NCI-H1436 treated with DMSO at 0.1 percent for 48 hours (cell line): ENCODE measurements around the gene WDR20.

Source experiments
- DNase-seq: peaks from one replicate; lab custom pipeline; 2025; lab: John Stamatoyannopoulos, UW

Gene WDR20

DNA sequence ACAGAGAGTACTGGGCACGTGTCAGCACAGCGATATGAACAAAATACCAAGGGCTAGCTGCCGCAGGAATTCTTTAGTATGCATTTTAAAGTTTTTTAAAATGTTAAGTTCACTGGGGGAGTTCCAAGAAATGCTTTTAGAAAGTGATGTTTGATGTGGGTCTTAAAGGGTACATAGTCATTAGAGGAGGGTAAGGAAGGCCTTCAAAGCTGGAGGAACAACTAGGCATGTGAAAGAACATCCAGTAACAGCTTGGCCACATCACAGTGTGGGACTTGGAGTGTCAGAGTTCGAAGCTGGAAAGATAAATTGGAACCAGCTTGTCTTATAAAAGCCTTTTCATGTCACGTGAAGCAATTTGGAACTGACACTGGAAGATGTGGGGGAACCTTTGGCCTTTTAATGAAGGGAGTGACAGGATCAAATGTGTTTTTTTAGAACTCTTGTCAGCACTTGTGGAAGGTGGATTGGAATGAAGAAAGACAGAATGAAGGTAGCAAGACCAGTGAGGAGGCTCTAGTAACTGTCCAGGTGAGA, 57.7 kb downstream of the WDR20 start:
- no peak for DNase-seq

GRCh38 chr14:102200690-102201352, 61.1 kb downstream of the WDR20 start:
- no peak for DNase-seq

DNA sequence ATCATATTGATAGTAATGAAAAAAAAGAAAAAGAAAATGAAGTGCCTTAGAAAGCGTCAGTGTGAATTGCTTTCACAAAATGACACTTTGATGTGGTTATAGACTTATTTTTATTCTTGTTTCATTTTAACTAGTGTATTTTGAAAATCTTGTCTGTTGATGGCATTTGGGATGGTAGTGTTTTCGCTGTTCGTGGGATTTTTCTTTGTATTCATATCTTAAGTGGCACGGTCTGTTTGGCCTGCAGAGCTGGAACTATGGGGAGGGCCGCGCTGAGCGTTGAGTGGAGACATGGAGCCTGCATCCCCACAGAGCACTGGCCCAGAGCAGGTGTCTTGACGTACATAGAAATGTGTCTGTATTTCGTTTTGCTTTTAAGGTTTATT, 61.6 kb downstream of the WDR20 start:
- DNase-seq, result no peak

DNA sequence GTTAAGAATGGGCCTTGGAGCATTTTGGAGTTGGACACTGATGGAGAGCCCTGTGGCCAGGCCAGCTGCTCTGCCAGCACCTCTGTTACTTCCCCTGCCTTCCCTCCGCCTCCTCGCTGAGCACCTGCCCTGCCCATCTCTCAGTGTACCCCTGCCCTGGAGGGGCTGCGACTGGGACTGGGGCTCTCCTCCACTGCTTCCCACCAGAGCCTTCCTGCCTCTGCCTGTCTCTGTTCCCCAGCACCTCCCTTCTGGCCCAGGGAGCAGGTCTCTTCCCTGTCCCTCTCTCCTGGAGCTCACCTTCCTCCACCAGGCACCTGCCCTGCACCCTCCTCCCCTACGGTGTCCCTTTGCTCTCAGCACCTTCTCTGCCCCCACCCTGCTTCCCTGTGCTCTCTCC, 62.1 kb downstream of the WDR20 start:
- no peak for DNase-seq

DNA sequence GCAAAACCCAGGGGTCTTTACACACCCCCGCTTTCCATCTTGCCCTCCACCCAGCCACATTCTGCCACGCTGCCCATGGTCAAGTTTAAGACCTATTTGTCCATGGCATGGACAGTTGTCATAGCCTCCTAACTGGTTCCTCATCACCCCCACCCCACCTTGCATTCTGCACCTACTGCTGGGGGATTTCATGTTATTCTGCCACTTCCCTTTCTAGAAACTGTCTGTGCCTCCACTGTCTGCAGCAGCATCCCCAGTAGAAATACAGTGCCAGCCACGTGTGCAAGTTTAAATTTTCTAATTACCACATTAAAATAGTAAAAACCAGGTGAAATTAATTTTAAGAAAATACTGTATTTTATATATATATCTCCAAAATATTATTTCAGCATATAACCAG, 63.2 kb downstream of the WDR20 start:
- DNase-seq, result no peak

GRCh38 chr14:102203382-102203781, 63.7 kb downstream of the WDR20 start:
- no peak for DNase-seq

DNA sequence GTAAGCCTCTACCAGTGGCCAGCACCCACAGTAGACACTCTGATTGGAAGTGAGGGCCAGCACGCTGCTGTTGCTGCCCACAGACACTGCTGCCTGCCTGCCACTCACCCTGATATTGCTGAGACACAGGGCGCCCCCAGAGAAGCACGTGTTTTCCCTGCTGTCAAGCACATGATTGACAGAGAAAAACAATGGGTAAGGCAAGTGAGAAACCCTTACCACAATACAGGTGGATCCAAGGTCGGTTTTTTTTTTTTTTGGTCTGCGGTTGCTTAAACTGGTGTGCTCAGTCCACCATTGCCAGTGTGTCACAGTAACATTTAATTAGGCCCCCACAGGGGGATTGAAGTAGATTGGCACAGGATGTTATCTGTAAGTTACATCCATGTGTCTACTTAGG, 65.9 kb downstream of the WDR20 start:
- no peak for DNase-seq

GRCh38 chr14:102206918-102207317, 67.2 kb downstream of the WDR20 start:
- DNase-seq, result no peak

- DNase-seq, result no peak
Measured at GRCh38 chr14:102207831-102208365, 68.2 kb downstream of the WDR20 start.

DNA sequence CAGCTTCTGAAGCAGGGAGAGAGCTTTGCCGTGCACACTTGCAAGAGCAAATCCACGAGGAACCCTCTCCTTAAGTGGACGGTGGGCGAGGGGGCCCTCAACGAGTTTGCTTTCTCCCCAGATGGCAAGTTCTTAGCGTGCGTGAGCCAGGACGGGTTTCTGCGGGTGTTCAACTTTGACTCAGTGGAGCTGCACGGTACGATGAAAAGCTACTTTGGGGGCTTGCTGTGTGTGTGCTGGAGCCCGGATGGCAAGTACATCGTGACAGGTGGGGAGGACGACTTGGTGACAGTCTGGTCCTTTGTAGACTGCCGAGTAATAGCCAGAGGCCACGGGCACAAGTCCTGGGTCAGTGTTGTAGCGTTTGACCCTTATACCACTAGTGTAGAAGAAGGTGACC, 69.0 kb downstream of the WDR20 start:
- no peak for DNase-seq

GRCh38 chr14:102209224-102209966, 69.7 kb downstream of the WDR20 start:
- no peak for DNase-seq

DNA sequence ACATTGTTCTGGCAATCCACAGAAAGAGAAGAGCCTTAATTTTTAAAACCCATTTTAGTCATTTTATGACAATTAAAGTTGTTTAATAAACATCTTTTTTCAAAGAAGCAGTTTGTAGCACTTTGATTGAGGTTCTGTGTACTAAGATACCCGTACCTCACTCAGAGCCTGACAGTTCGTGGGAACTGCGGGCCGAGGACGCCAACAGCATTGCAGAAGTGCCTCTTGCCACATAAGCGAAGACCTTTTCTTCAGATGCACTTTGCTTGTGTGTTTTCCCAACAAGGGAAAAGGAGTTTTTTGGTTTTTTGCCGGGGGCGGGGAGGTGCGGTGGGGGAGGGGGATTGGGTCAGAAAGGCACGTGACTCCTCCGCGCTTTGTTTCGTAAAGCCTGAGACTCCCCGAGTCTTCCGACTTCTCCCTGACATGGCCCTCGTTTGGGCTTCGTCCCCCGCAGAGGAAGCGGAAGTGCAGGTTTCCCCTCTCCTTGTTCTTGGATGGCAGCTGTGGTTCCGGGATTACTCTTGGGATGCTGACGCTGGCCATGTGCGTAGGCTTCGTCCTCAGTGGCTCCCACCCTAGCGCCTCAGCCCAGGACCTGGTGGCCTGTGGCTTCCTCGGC, 70.8 kb downstream of the WDR20 start:
- DNase-seq, result no peak

DNA sequence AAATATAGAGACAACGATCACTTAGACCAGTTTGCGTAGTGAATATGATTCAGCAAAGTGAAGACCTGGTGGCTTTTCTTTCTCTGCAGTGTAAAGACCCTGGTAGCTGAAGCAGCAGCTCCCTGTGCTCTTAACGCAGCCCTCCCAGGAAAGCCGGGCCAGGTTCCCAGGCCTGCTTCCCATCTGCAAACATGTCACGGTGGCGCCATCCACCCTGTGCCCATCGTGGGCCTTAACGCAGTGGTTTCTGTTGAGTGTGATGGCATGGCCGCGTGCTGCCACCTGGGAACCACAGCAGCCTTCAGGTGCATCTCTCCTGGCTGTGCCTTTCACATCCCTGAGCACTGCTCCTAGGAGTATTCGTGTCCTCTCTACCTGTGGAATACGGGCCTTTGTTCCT, 71.5 kb downstream of the WDR20 start:
- no peak for DNase-seq

DNA sequence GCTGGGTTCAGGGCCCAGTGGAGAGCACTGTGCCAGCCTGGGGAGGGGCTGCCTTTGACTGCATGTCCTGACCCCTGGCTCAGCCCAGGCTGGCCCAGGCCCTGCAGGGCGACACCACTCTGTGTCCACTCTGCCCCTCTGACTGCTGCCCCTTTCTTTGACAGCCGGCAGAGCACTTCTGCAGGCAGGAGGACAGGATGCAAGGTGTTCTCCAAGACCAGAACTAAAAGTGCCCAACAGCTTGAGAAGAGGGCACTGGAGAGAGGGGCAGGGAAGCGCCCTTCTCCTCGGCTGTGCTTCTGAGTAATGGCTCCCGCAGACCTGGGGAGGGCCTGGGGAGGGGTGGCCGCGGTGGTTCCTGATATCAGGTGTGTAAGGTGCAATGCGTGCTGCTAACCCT, 72.7 kb downstream of the WDR20 start:
- no peak for DNase-seq

- DNase-seq, result no peak
Measured at GRCh38 chr14:102212845-102213244, 73.1 kb downstream of the WDR20 start.

DNA sequence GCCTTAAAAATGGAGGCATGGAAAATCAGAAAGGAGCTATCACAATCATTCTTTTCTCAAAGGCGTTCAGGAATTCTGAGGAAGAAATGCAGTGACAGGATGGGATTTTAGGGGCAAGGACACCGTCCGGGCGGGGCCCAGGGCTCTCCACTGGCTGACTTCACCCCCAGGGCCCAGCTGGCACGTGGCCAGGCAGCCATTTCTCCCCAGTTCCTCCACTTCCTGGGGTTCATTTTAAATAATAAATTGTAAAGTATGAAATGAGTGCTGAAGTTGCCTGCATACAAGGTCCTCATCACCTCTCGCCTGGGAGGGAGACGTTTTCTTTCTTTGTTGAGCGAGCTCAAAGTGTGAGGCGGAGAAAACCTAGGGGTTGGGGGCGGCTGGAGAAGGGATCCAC, 73.8 kb downstream of the WDR20 start:
- no peak for DNase-seq

DNA sequence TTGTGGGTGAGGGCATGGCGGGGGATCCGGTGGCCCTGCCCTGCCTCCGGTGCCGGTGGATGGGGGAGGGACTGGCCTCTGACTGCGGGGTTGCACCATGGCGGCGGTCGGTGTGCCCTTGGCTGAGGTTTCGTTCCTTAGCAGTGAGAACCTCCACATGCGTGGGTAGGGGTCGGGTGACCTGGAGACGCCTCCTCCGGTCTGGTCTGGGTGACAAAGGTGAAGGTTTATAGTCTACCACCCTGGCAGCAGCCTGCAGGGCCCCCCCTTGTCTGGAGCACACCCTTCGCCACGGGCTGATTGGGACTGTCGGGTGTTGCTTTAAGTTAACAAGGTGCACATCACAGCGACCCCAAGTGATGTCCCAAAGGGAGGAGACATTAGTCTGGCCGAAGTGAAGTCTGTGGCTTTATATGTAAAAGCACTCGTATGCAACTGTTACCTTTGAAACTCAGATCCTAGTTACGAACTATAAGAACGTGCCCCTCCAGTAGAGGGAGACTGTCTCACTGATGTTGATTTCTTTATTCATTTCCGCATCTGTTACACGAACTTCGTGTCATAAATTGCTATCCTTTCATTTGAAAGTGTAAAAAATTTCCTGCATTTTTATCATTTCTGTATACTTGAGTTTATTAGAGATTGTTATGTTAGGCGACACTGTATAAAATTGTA, 74.4 kb downstream of the WDR20 start:
- no peak for DNase-seq

DNA sequence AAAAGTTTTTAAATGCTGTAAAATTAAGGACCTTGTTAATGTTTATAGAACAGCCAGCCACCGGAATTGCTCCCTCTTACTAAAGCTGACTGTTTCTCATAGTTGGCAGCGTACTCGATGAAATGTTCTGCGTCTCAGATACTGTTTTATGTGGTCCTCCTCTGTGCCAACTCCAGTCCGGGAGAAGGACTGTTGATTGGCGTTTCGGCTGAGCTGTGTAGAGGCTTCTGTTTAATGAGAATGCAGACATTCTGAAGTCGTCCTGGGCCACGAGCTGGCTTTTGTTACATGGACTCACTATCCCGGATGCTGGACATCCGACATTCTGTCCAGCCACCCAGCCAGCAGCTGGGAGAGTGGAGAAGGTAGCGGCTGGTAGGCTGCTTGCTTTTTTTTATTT, 75.4 kb downstream of the WDR20 start:
- no peak for DNase-seq

DNA sequence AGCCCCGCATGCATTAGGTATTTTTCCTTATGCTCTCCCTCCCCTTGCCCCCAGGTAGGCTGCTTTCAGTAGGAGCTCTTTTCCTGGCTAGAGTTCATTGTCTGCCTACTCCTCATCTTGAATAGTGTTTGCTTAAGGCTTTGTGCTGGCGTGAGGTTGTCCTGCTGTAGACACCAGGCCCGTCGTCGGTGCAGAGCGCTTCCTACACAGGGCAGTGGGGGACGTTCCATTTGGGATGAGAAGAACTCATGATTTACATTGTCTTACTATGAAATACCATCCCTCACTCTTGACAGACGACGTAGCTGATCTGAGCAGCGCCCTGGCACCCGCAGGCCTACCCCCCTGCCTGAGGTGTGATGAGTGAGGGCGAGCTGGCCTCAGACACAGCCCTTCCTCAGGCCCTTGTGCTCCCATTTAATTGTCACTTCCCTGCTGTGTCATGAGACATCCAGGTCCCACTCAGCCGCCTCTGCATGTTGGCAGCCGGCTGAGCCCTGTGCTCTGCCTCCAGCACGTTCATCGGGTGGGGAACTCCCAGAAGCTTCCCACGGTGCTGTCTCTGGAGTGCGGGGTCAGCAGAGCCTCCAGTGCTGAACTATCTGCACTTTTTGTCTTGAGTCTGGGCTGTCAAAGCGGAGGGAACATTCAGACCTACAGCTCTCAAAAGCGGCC, 76.0 kb downstream of the WDR20 start:
- DNase-seq, result no peak

DNA sequence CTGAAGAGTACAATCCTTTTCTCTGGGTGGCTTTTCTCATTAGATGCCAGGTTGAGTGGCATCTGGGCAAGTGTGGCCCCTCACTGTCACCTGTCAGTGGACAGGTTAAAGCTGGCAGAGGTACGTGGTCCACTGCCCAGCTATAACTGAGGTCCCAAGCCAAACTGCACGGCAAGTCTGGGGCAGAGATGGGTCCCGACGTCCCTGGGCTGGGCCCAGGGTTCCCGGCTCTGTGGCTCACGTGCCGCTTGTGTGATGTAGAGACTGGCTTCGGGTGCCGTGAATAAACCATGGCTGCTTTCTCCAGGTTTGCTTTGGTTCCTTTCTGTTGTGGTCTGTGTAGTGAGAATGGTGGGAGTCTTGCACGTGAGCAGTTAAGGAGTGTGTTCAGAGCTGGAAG, 77.7 kb downstream of the WDR20 start:
- DNase-seq, result no peak

- no peak for DNase-seq
Measured at GRCh38 chr14:102217987-102218421, 78.3 kb downstream of the WDR20 start.

GRCh38 chr14:102218688-102219087, 79.0 kb downstream of the WDR20 start:
- DNase-seq, result no peak
